Activated CD8-positive, alpha-beta memory T cell treated with anti-CD3 and anti-CD28 coated beads for 4 hours (primary cell): ENCODE data around the gene FAM3B.
"Not testable (repeated sequence)": the region's sequence is repeated elsewhere in the genome, so short reads cannot be mapped to it uniquely, and the experiment has no call there.

ENCODE experiments used
- DNase-seq, 2 donors: peaks; one replicate each; pipeline ENCODE4 v3.0.0-alpha.2; 2020; ENCODE audit warnings: low read depth in 2 of 2

FAM3B gene

GRCh38 chr21:41316200-41317062 is at the start of gene FAM3B:
Gene FAM3B, plus strand, starts transcription at chr21:41316801. Its CDS starts 79 bp downstream, at chr21:41316880.
- no peak for DNase-seq

GRCh38 chr21:41267346-41267745 is 49.3 kb upstream of the FAM3B start:
- DNase-seq = no peak

GRCh38 chr21:41269535-41269934 is 47.1 kb upstream of the FAM3B start:
- DNase-seq = no peak

- no peak for DNase-seq
Measured at GRCh38 chr21:41277196-41277595, 39.4 kb upstream of the FAM3B start.

GRCh38 chr21:41277846-41278245 is 38.8 kb upstream of the FAM3B start:
- DNase-seq = no peak

- DNase-seq = no peak
Measured at GRCh38 chr21:41280115-41280919, 36.3 kb upstream of the FAM3B start.

GRCh38 chr21:41282412-41282811 is 34.2 kb upstream of the FAM3B start:
- no peak for DNase-seq

- DNase-seq = peak; percentile 19 to 20
Measured at GRCh38 chr21:41283211-41283818, 33.3 kb upstream of the FAM3B start.

GRCh38 chr21:41289431-41289830 is 27.2 kb upstream of the FAM3B start:
- DNase-seq = no peak

- DNase-seq = no peak
Measured at GRCh38 chr21:41290106-41290799, 26.3 kb upstream of the FAM3B start.

- DNase-seq = no peak
Measured at GRCh38 chr21:41294548-41295231, 21.9 kb upstream of the FAM3B start.

GRCh38 chr21:41295721-41296254 is 20.8 kb upstream of the FAM3B start:
- no peak for DNase-seq

- DNase-seq = no peak
Measured at GRCh38 chr21:41302976-41303375, 13.6 kb upstream of the FAM3B start.

GRCh38 chr21:41304068-41304720 is 12.4 kb upstream of the FAM3B start:
- DNase-seq = no peak

- DNase-seq = no peak
Measured at GRCh38 chr21:41307219-41307618, 9.4 kb upstream of the FAM3B start.

GRCh38 chr21:41313285-41314164 is 3.1 kb upstream of the FAM3B start:
- DNase-seq = not testable (repeated sequence)

- no peak for DNase-seq
Measured at GRCh38 chr21:41315726-41316125, 875 bp upstream of the FAM3B start.

- DNase-seq = no peak
Measured at GRCh38 chr21:41317063-41317392, 427 bp downstream of the FAM3B start.

GRCh38 chr21:41317458-41317857 is 857 bp downstream of the FAM3B start:
- no peak for DNase-seq

- no peak for DNase-seq
Measured at GRCh38 chr21:41318218-41318617, 1.6 kb downstream of the FAM3B start.
